Muscle of leg (tissue), 11 donors: Measurements from ENCODE around the gene NOP14. TPM values are rescaled to one million over a fixed set of nuclear protein-coding genes. Genes with fewer than 3 reads are reported as not detected.

ENCODE experiments used
- DNase-seq: peaks from one replicate; pipeline ENCODE4 v3.0.0; 2013
- H3K27ac ChIP-seq: one replicate; pipeline ENCODE4 v1.5.1; 2013; ENCODE audit warnings: mild to moderate bottlenecking, low read length, control low read depth
- H3K27me3 ChIP-seq: one replicate; pipeline ENCODE4 v1.6.1; 2013; ENCODE audit warnings: low read length; ENCODE audit not compliant: control insufficient read depth, insufficient read depth
- H3K36me3 ChIP-seq: one replicate; pipeline ENCODE4 v1.6.1; 2013; ENCODE audit warnings: low read length; ENCODE audit not compliant: control insufficient read depth, insufficient read depth
- H3K4me1 ChIP-seq: one replicate; pipeline ENCODE4 v1.6.1; 2013; ENCODE audit warnings: low read length; ENCODE audit not compliant: control insufficient read depth, insufficient read depth
- H3K4me3 ChIP-seq: one replicate; pipeline ENCODE4 v1.5.1; 2013; ENCODE audit warnings: low read length, control low read depth
- H3K9me3 ChIP-seq: replicated peaks from 2 replicates; pipeline ENCODE4 v1.6.1; 2013; ENCODE audit warnings: low read depth, low read length; ENCODE audit not compliant: control insufficient read depth
- WGBS: methylation state at CpG from one replicate; pipeline ENCODE4 v1.1.5; 2013; ENCODE audit warnings: missing lambda C conversion rate; ENCODE audit not compliant: insufficient coverage; 5-methylcytosine and 5-hydroxymethylcytosine counted together
- polyA plus RNA-seq, 8 donors: library from polyadenylated mRNA; unstranded; fragments of 120-200 nt; gene quantifications; one replicate each; pipeline versions ENCODE4 v1.2.1 to v1.2.3, GENCODE V29; 2013; ENCODE audit warnings: inconsistent platforms in 1 of 8, low replicate concordance in 1 of 8; ENCODE audit not compliant: insufficient read length in 8 of 8, insufficient read depth in 1 of 8
- total RNA-seq: library from RNA; stranded (reverse); fragments of 120-200 nt; gene quantifications from one replicate; pipeline ENCODE4 v1.2.4, GENCODE V29; 2013

NOP14 gene
- total and polyA plus RNA-seq, 9 donors = 12.1 to 27.6 (median 25.0) TPM

- Histone ChIP-seq H3K27me3 (no peaks in the 10 kb centered on the region), H3K4me3 (no peak overlapping the region), H3K4me1 (no peaks in the 10 kb centered on the region), H3K9me3 (no peaks in the 10 kb centered on the region), H3K27ac (no peak overlapping the region), H3K36me3 (peaks cover 62% of the 10 kb centered on the region)
- 85% methylated on average over 5 of the region's 16 CpGs for WGBS
- no peak for DNase-seq
Measured at GRCh38 chr4:2914256-2915126, 48.7 kb downstream of the NOP14 start.

DNA sequence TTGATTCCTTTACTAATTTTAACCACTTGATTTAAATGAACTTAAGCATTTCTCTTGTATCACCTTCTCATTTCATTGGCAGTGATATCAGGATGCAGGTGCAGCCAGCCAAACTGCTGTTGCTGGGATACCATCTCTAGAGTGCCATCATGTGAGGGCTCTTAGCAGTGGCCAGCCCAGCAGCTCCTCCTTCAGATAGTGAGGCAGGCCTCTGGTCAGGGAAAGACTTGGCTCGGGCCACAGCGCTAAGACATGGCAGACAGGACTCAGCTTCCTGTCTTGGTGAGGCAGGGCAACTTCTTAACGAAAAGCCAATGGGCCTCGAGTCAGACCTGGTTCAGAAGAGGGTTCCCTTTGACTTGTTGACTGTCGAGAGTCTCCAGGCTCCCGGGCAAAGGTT lies 50.0 kb downstream of the NOP14 start:
- H3K9me3 ChIP-seq = no peaks in the 10 kb centered on the region
- DNase-seq = no peak
- 95% methylated on average over 6 of the region's 6 CpGs for WGBS
- no peaks in the 10 kb centered on the region for H3K27me3 ChIP-seq
- no peak overlapping the region for H3K27ac ChIP-seq
- H3K4me3 ChIP-seq = no peak overlapping the region
- no peaks in the 10 kb centered on the region for H3K4me1 ChIP-seq
- peaks cover 73% of the 10 kb centered on the region for H3K36me3 ChIP-seq

- no peaks in the 10 kb centered on the region for H3K27me3 ChIP-seq
Measured at GRCh38 chr4:2911868-2912267, 51.3 kb downstream of the NOP14 start.

GRCh38 chr4:2910409-2910808 lies 52.8 kb downstream of the NOP14 start:
- Histone ChIP-seq H3K27me3 (no peaks in the 10 kb centered on the region), H3K4me1 (no peaks in the 10 kb centered on the region), H3K9me3 (no peaks in the 10 kb centered on the region), H3K36me3 (peaks cover 86% of the 10 kb centered on the region), H3K4me3 (no peak overlapping the region), H3K27ac (no peak overlapping the region)
- 83% methylated on average over 1 of the region's 7 CpGs for WGBS
- DNase-seq = no peak

More at GRCh38 chr4:2911868-2912267, 51.3 kb downstream of the NOP14 start:
- Histone ChIP-seq H3K4me1 (no peaks in the 10 kb centered on the region), H3K27ac (no peak overlapping the region), H3K9me3 (no peaks in the 10 kb centered on the region), H3K36me3 (peaks cover 84% of the 10 kb centered on the region), H3K4me3 (no peak overlapping the region)
- WGBS = 87% methylated on average over 3 of the region's 3 CpGs
- DNase-seq = no peak

- peaks cover 86% of the 10 kb centered on the region for H3K36me3 ChIP-seq
- 82% methylated on average over 5 of the region's 8 CpGs for WGBS
- DNase-seq = no peak
- no peaks in the 10 kb centered on the region for H3K9me3 ChIP-seq
- no peak overlapping the region for H3K27ac ChIP-seq
- no peaks in the 10 kb centered on the region for H3K4me1 ChIP-seq
- no peaks in the 10 kb centered on the region for H3K27me3 ChIP-seq
- no peak overlapping the region for H3K4me3 ChIP-seq
Measured at GRCh38 chr4:2909583-2909982, 53.6 kb downstream of the NOP14 start.

DNA sequence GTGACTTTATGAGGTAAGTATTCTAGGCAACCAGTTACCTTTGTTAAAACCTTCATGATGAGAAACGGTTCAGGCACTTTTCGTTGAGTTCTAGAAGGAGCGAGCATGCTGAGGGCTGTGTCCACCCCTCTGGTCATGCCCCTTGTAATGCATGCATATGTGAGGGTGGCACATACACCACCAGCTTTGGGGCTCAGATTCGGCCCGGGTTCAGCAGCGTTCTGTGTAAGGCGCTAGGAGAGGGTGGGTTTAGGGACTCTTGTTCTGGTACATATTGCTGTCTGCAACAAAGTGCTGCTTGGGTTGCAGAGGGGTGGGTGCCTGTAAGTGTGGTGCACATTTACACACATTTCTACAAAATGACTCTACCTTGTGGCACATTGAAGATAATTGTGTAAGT lies 54.5 kb downstream of the NOP14 start:
- Histone ChIP-seq H3K27me3 (no peaks in the 10 kb centered on the region), H3K4me3 (no peak overlapping the region), H3K4me1 (no peaks in the 10 kb centered on the region), H3K9me3 (no peaks in the 10 kb centered on the region), H3K27ac (no peak overlapping the region), H3K36me3 (peaks cover 85% of the 10 kb centered on the region)
- WGBS = 93% methylated on average over 2 of the region's 7 CpGs
- no peak for DNase-seq

DNA sequence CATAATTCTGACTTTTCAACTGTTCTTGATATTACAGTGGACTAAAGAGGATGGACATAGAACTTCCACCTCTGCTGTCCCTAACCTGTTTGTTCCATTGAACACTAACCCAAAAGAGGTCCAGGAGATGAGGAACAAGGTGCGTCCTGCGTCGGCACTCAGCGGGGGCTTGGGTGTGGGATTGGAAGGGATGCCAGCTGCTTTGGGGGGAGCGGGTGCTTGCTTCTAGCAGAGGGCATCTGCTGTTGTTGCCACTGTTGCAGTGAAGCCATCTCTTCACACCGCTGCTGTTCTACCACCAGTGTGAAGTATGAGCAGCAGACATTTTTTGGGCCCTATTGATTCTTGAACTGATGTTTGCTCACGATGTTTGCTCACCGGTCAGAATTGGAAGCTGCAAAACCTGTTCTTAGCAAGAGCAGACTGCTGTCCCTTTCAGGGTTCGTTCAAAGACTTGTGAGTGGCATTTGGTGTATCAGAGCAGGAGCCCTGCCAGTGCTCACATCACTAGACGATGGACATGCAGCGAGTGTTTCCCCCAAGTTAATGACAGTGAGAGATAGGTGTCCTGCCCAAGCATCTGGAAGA lies 55.4 kb downstream of the NOP14 start:
- Histone ChIP-seq H3K4me3 (no peak overlapping the region), H3K27ac (no peak overlapping the region), H3K27me3 (no peaks in the 10 kb centered on the region), H3K9me3 (no peaks in the 10 kb centered on the region), H3K36me3 (peaks cover 85% of the 10 kb centered on the region), H3K4me1 (no peaks in the 10 kb centered on the region)
- no peak for DNase-seq
- WGBS = 94% methylated on average over 8 of the region's 11 CpGs

DNA sequence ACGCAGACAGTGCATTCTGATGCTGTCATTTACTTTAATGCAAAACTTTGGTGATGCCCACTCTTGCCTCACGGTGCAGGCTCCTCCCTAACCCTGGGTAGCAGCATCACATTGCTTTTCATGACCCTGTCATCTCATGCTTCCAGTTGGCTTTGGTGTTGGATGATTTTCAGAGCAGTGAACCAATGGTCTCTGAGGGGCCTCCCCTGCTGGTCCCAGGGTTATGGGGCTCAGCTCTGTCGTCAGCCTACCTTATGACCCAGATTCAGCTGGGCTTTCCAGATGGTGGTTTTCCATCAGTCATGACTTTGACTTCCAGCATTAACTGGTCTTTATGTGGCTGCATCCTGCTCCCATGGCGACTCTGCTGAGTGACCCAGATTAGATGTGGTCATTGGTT lies 56.0 kb downstream of the NOP14 start:
- DNase-seq = no peak
- Histone ChIP-seq H3K27me3 (no peaks in the 10 kb centered on the region), H3K9me3 (no peaks in the 10 kb centered on the region), H3K27ac (no peak overlapping the region), H3K4me3 (no peak overlapping the region), H3K36me3 (peaks cover 84% of the 10 kb centered on the region), H3K4me1 (no peaks in the 10 kb centered on the region)
- 90% methylated on average over 2 of the region's 4 CpGs for WGBS

DNA sequence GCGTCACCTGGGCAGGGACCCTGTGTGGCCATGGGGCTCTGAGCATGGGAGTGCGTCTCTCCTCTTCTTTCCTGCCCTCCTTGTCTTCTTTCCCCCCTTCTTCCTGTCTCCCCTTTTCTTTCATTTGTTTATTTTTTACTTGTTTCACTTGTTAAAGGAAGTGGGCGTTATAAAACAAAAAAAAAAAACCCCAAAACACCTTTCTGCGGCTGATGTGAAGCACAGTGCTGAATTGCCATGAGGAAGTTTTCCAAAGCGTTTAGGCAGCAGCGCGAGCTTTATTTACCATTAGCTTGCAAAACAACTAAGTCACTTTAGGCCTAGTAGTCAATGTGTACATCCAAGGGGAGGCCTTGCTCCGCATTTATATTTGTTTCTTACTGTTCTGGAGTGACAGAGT lies 57.0 kb downstream of the NOP14 start:
- Histone ChIP-seq H3K4me1 (no peaks in the 10 kb centered on the region), H3K27me3 (no peaks in the 10 kb centered on the region), H3K36me3 (peaks cover 76% of the 10 kb centered on the region), H3K4me3 (no peak overlapping the region), H3K9me3 (no peaks in the 10 kb centered on the region), H3K27ac (no peak overlapping the region)
- 100% methylated on average over 2 of the region's 8 CpGs for WGBS
- DNase-seq = no peak

- Histone ChIP-seq H3K27ac (no peak overlapping the region), H3K36me3 (peaks cover 77% of the 10 kb centered on the region), H3K4me3 (no peak overlapping the region), H3K27me3 (no peaks in the 10 kb centered on the region), H3K4me1 (no peaks in the 10 kb centered on the region), H3K9me3 (no peaks in the 10 kb centered on the region)
- 91% methylated on average over 12 of the region's 13 CpGs for WGBS
- DNase-seq = no peak
Measured at GRCh38 chr4:2905544-2905943, 57.7 kb downstream of the NOP14 start.
